Measurements from ENCODE around the gene EDEM2. TPM values are rescaled to one million over a fixed set of nuclear protein-coding genes. Genes with fewer than 3 reads are reported as not detected.
"Not testable (repeated sequence)": the region's sequence is repeated elsewhere in the genome, so short reads cannot be mapped to it uniquely, and the experiment has no call there.

Gene EDEM2
- polyA plus RNA-seq, 1 experiment, result 28.3 TPM

- no peak overlapping the region for H3K4me3 ChIP-seq (ENCODE audit: low read depth, low read length)
- DNase-seq (ENCODE audit: low read depth, low spot score), result no peak
- ChIA-PET CTCF (interaction anchor here (1.0 to 1.2 kb wide), 2 partner anchors 9 to 132 kb away, joined by 3 to 6 read pairs; partner anchors contain the start of gene MYH7B), POLR2A (interaction anchor here (1.0 kb wide), 1 partner anchor 18 kb away, joined by 3 read pairs; no protein-coding TSS in a partner anchor)
- no peaks in the 10 kb centered on the region for H3K9me3 ChIP-seq (ENCODE audit: control insufficient read depth, insufficient read depth, low read length)
- no peak for TF ChIP-seq CTCF (IDR thresholded peaks at IDR 0.05; ENCODE audit: low read depth, low read length)
- H3K27ac ChIP-seq (ENCODE audit: low read depth, low read length), result no peak overlapping the region
- no peaks in the 10 kb centered on the region for H3K27me3 ChIP-seq (ENCODE audit: control insufficient read depth, insufficient read depth, low read length)
Observed at GRCh38 chr20:35087791-35088190, 59.3 kb downstream of the EDEM2 start.

DNA sequence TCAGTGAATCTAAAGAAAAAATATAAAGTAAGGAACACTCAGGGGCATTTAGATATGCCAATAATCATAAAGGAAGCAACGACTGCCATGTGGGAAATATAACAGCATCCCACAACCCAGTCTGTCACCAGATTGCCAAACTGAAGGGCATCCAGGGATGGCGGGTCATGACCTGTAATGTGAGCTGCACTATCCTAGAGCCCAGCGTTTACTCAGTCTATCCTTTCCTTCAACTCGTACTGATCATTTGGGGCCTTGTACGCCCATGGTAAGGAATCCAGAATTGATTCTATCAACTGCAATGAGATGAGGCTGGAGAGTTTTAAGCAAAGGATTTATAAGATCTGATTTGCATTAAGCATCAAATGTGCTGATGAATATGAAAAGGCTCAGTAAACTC, 59.8 kb downstream of the EDEM2 start:
- H3K9me3 ChIP-seq (ENCODE audit: control insufficient read depth, insufficient read depth, low read length), result no peaks in the 10 kb centered on the region
- ChIA-PET CTCF (interaction anchor here (1.0 to 1.2 kb wide), 2 partner anchors 9 to 131 kb away, joined by 3 to 6 read pairs; partner anchors contain the start of gene MYH7B), POLR2A (interaction anchor here (1.0 kb wide), 1 partner anchor 18 kb away, joined by 3 read pairs; no protein-coding TSS in a partner anchor)
- DNase-seq (ENCODE audit: low read depth, low spot score), result no peak
- no peak overlapping the region for H3K27ac ChIP-seq (ENCODE audit: low read depth, low read length)
- TF ChIP-seq CTCF (IDR thresholded peaks at IDR 0.05; ENCODE audit: low read depth, low read length), result no peak
- H3K4me3 ChIP-seq (ENCODE audit: low read depth, low read length), result no peak overlapping the region
- no peaks in the 10 kb centered on the region for H3K27me3 ChIP-seq (ENCODE audit: control insufficient read depth, insufficient read depth, low read length)

DNA sequence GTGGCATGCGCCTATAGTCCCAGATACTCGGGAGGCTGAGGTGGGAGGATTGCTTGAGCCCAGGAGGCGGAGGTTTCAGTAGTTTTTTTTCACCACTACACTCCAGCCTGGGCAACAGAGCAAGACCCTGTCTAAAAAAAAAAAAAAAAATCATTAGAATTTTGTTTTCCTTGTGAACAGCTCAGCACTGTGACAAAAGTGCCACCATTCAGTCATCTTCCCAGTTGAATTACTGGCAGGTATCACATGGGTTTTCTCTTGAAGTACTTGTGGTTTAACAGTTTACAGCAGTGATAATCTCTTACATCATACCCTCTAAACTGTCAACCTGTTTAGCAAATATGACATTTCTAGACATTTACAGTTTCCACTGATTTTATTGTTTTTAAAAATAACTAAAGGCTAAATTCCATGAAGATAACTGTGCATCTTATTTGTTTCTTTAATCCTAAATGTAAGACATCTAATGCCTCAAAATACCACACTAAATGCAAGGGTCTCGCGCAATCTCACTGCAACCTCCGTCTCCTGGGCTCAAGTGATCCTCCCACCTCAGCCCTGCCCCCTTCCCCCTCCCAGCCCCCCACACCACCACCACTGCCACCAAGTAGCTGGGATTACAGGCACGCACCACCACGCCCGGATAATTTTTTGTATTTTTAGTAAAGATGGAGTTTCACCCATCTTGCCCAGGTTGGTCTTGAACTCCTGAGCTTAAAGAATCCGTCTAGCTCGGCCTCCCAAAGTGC, 61.5 kb downstream of the EDEM2 start:
- ChIA-PET POLR2A (no interaction called here), CTCF (interaction anchor here (0.7 to 3.5 kb wide), 3 partner anchors 10 to 211 kb away, joined by 3 to 22 read pairs (median 6); no protein-coding TSS in a partner anchor)
- no peak for DNase-seq (ENCODE audit: low read depth, low spot score)
- no peak overlapping the region for H3K4me3 ChIP-seq (ENCODE audit: low read depth, low read length)
- H3K9me3 ChIP-seq (ENCODE audit: control insufficient read depth, insufficient read depth, low read length), result no peaks in the 10 kb centered on the region
- H3K27me3 ChIP-seq (ENCODE audit: control insufficient read depth, insufficient read depth, low read length), result no peaks in the 10 kb centered on the region
- no peak overlapping the region for H3K27ac ChIP-seq (ENCODE audit: low read depth, low read length)
- no peak for TF ChIP-seq CTCF (IDR thresholded peaks at IDR 0.05; ENCODE audit: low read depth, low read length)

DNA sequence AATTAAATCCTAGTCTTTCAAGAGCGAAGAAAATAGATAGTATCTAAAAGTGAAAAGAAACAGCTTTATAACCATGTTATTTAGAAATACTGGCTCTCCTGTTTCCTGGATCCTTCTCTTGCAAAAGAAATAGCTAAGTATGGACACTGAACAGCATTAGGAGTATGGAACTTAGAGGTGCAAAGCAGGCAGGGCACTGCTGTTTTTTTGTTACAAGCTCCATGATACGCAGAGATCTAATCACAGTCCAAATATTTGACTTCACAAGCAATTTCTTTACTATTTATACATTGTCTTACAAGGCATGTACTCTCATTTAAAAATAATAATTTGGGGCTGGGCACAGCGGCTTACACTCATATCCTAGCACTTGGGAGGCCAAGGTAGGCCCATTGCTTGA, 62.1 kb downstream of the EDEM2 start:
- no peak for DNase-seq (ENCODE audit: low read depth, low spot score)
- no peak for TF ChIP-seq CTCF (IDR thresholded peaks at IDR 0.05; ENCODE audit: low read depth, low read length)
- no peaks in the 10 kb centered on the region for H3K27me3 ChIP-seq (ENCODE audit: control insufficient read depth, insufficient read depth, low read length)
- H3K4me3 ChIP-seq (ENCODE audit: low read depth, low read length), result no peak overlapping the region
- CTCF ChIA-PET, result interaction anchor here (1.5 to 3.5 kb wide), 2 partner anchors 11 to 210 kb away, joined by 3 to 22 read pairs; no protein-coding TSS in a partner anchor
- no peaks in the 10 kb centered on the region for H3K9me3 ChIP-seq (ENCODE audit: control insufficient read depth, insufficient read depth, low read length)
- no peak overlapping the region for H3K27ac ChIP-seq (ENCODE audit: low read depth, low read length)
- POLR2A ChIA-PET, result no interaction called here

GRCh38 chr20:35080348-35080642, 66.8 kb downstream of the EDEM2 start:
- H3K9me3 ChIP-seq (ENCODE audit: control insufficient read depth, insufficient read depth, low read length); POLR2A ChIA-PET; DNase-seq (ENCODE audit: low read depth, low spot score); H3K27me3 ChIP-seq (ENCODE audit: control insufficient read depth, insufficient read depth, low read length); H3K27ac ChIP-seq (ENCODE audit: low read depth, low read length); H3K4me3 ChIP-seq (ENCODE audit: low read depth, low read length): not testable (repeated sequence)
- CTCF ChIA-PET, result interaction anchor here (0.7 to 1.4 kb wide), 2 partner anchors 16 to 23 kb away, joined by 3 to 5 read pairs; no protein-coding TSS in a partner anchor

Measured in AG04450 (cell line).